Mucosa of rectum (tissue), 2 donors: ENCODE data around the gene ARSJ.

Experiments
- H3K27ac ChIP-seq, 2 donors: one replicate each; pipeline ENCODE4 v1.7.0; 2013; ENCODE audit warnings: inconsistent platforms in 2 of 2, low read depth in 2 of 2, low read length in 2 of 2
- H3K27me3 ChIP-seq, 2 donors: one replicate each; pipeline ENCODE4 v1.7.0; 2013; ENCODE audit warnings: low read length in 2 of 2; ENCODE audit not compliant: control insufficient read depth in 2 of 2, insufficient read depth in 2 of 2
- H3K36me3 ChIP-seq, 2 donors: one replicate each; pipeline ENCODE4 v1.7.0; 2013; ENCODE audit warnings: low read length in 2 of 2; ENCODE audit not compliant: control insufficient read depth in 2 of 2, insufficient read depth in 2 of 2
- H3K4me1 ChIP-seq, 2 donors: one replicate each; pipeline ENCODE4 v1.7.0; 2013; ENCODE audit warnings: low read length in 2 of 2, mild to moderate bottlenecking in 1 of 2; ENCODE audit not compliant: control insufficient read depth in 2 of 2, insufficient read depth in 2 of 2
- H3K4me3 ChIP-seq, 2 donors: one replicate each; pipeline ENCODE4 v1.7.0; 2013; ENCODE audit warnings: low read length in 2 of 2
- H3K9ac ChIP-seq, 2 donors: one replicate each; pipeline ENCODE4 v1.7.0; 2013; ENCODE audit warnings: low read length in 2 of 2, low read depth in 1 of 2, mild to moderate bottlenecking in 1 of 2
- H3K9me3 ChIP-seq, 2 donors: one replicate each; pipeline ENCODE4 v1.7.0; 2013; ENCODE audit warnings: low read length in 2 of 2; ENCODE audit not compliant: control insufficient read depth in 2 of 2
- donor health status: healthy.
- donor health status: Normal muscosa, but diverticular disease.

The ARSJ gene

GRCh38 chr4:113979148-113979904 is at the start of gene ARSJ:
Gene ARSJ (minus strand): TSS chr4:113979647. CDS start chr4:113978834, 813 bp downstream.
- Histone ChIP-seq H3K9me3 (no peaks in the 10 kb centered on the region), H3K4me1 (peaks cover 5 to 18% of the 10 kb centered on the region in 2 donors), H3K36me3 (no peaks in the 10 kb centered on the region), H3K4me3 (peak within 1 kb of the TSS; percentile 78 to 84), H3K27me3 (no peaks in the 10 kb centered on the region), H3K9ac (peak within 1 kb of the TSS; percentile 71 to 88), H3K27ac (peak within 1 kb of the TSS; percentile 69 to 83)

- H3K27ac ChIP-seq = no peak overlapping the region
- H3K9me3 ChIP-seq = no peaks in the 10 kb centered on the region
- peaks cover 0 to 8% of the 10 kb centered on the region in 2 donors for H3K4me1 ChIP-seq
- no peaks in the 10 kb centered on the region for H3K36me3 ChIP-seq
- no peak overlapping the region for H3K9ac ChIP-seq
- H3K4me3 ChIP-seq = no peak overlapping the region
- H3K27me3 ChIP-seq = no peaks in the 10 kb centered on the region
These were observed 48.6 kb upstream of the ARSJ start for GRCh38 chr4:114028071-114028470.

GRCh38 chr4:114027596-114027995 is 48.1 kb upstream of the ARSJ start:
- H3K9me3 ChIP-seq = no peaks in the 10 kb centered on the region
- no peak overlapping the region for H3K9ac ChIP-seq
- peaks cover 0 to 8% of the 10 kb centered on the region in 2 donors for H3K4me1 ChIP-seq
- no peaks in the 10 kb centered on the region for H3K36me3 ChIP-seq
- no peaks in the 10 kb centered on the region for H3K27me3 ChIP-seq
- no peak overlapping the region for H3K27ac ChIP-seq
- H3K4me3 ChIP-seq = no peak overlapping the region

- Histone ChIP-seq H3K27me3 (no peaks in the 10 kb centered on the region), H3K27ac (no peak overlapping the region), H3K36me3 (no peaks in the 10 kb centered on the region), H3K4me1 (peaks cover 0 to 8% of the 10 kb centered on the region in 2 donors), H3K9ac (no peak overlapping the region), H3K9me3 (no peaks in the 10 kb centered on the region), H3K4me3 (no peak overlapping the region)
These were observed 47.0 kb upstream of the ARSJ start for GRCh38 chr4:114026447-114026846.

- Histone ChIP-seq H3K4me3 (no peak overlapping the region), H3K27me3 (no peaks in the 10 kb centered on the region), H3K9ac (peak overlapping the region in 1 of 2 donors; percentile 8), H3K27ac (peak overlapping the region in 1 of 2 donors; percentile 70), H3K4me1 (peaks cover 0 to 8% of the 10 kb centered on the region in 2 donors), H3K9me3 (no peaks in the 10 kb centered on the region), H3K36me3 (no peaks in the 10 kb centered on the region)
These were observed 45.8 kb upstream of the ARSJ start for GRCh38 chr4:114025176-114025777.

GRCh38 chr4:114021451-114021850 is 42.0 kb upstream of the ARSJ start:
- peaks cover 0 to 8% of the 10 kb centered on the region in 2 donors for H3K4me1 ChIP-seq
- no peaks in the 10 kb centered on the region for H3K27me3 ChIP-seq
- no peaks in the 10 kb centered on the region for H3K36me3 ChIP-seq
- H3K9me3 ChIP-seq = no peaks in the 10 kb centered on the region
- no peak overlapping the region for H3K9ac ChIP-seq
- H3K4me3 ChIP-seq = no peak overlapping the region
- no peak overlapping the region for H3K27ac ChIP-seq

GRCh38 chr4:114019969-114020358 is 40.5 kb upstream of the ARSJ start:
- Histone ChIP-seq H3K4me1 (peaks cover 0 to 2% of the 10 kb centered on the region in 2 donors), H3K9me3 (no peaks in the 10 kb centered on the region), H3K27me3 (no peaks in the 10 kb centered on the region), H3K4me3 (no peak overlapping the region), H3K9ac (no peak overlapping the region), H3K36me3 (no peaks in the 10 kb centered on the region), H3K27ac (peak overlapping the region in 1 of 2 donors; percentile 20)

GRCh38 chr4:114019276-114019968 is 40.0 kb upstream of the ARSJ start:
- Histone ChIP-seq H3K36me3 (no peaks in the 10 kb centered on the region), H3K4me3 (no peak overlapping the region), H3K9me3 (no peaks in the 10 kb centered on the region), H3K9ac (no peak overlapping the region), H3K4me1 (no peaks in the 10 kb centered on the region), H3K27me3 (no peaks in the 10 kb centered on the region), H3K27ac (peak overlapping the region in 1 of 2 donors; percentile 20)

- Histone ChIP-seq H3K36me3 (no peaks in the 10 kb centered on the region), H3K9me3 (no peaks in the 10 kb centered on the region), H3K27me3 (no peaks in the 10 kb centered on the region), H3K9ac (no peak overlapping the region), H3K4me1 (no peaks in the 10 kb centered on the region), H3K4me3 (no peak overlapping the region), H3K27ac (no peak overlapping the region)
These were observed 37.9 kb upstream of the ARSJ start for GRCh38 chr4:114017120-114017917.
